Measurements from ENCODE around the gene TAGLN. TPM values are rescaled to one million over a fixed set of nuclear protein-coding genes. Genes with fewer than 3 reads are reported as not detected.

TAGLN gene
- total RNA-seq, 2 experiments from 2014 or later, result 2.0 to 2.5 TPM

DNA sequence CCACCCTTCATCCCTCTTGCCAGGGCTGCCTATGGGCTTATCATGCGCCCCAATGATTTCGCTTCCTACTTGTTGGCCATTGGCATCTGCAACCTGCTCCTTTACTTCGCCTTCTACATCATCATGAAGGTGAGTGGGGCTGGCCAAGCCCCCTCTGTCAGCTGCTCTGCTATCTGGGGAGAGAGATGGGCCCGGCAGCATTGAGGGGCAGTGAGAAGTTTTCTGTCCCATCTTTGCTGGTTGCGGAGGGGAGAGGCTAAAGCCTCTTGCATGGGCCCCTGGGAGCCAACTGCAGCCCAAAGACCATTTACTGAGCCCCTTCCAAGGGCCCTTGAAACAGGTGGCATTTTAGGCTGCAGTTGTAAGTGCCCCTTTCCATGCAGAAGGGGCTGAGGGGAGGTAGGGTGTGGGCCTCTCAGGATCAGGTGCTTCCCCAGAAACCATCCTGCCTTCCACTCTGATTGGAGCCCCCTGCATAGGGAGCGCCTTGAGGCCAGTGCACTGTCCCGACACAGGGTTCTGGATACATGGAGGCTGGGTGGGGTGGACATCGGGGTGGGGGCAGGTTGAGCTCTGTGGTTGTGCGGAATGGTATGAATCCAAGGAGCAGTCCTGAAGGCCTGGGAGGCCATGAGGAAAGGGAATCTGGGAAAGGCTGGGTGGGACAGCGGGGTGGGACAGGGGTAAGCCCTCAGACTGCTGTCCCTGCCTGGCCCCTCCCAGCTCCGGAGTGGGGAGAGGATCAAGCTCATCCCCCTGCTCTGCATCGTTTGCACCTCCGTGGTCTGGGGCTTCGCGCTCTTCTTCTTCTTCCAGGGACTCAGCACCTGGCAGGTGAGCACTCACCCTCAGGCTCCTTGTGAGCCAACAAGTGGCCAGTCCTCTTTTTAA lies 5.8 kb upstream of the TAGLN start:
- no peak for ATAC-seq
- Mint-ChIP-seq H3K4me3 (no peak overlapping the region), H3K4me1 (ENCODE audit: low read depth) (no peaks in the 10 kb centered on the region), H3K36me3 (ENCODE audit: low read depth) (no peaks in the 10 kb centered on the region), H3K27me3 (no peaks in the 10 kb centered on the region), H3K27ac (peak overlapping the region; percentile 38), H3K9me3 (no peaks in the 10 kb centered on the region)
- TF ChIP-seq, protein P1, sequence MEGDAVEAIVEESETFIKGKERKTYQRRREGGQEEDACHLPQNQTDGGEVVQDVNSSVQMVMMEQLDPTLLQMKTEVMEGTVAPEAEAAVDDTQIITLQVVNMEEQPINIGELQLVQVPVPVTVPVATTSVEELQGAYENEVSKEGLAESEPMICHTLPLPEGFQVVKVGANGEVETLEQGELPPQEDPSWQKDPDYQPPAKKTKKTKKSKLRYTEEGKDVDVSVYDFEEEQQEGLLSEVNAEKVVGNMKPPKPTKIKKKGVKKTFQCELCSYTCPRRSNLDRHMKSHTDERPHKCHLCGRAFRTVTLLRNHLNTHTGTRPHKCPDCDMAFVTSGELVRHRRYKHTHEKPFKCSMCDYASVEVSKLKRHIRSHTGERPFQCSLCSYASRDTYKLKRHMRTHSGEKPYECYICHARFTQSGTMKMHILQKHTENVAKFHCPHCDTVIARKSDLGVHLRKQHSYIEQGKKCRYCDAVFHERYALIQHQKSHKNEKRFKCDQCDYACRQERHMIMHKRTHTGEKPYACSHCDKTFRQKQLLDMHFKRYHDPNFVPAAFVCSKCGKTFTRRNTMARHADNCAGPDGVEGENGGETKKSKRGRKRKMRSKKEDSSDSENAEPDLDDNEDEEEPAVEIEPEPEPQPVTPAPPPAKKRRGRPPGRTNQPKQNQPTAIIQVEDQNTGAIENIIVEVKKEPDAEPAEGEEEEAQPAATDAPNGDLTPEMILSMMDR (IDR thresholded peaks at IDR 0.05), result no peak
- DNase-seq, result no peak
- intact Hi-C loops (cut with micrococcal nuclease), result no loop called here
- CTCF ChIA-PET, result interaction anchor here (0.6 to 1.2 kb wide), 3 partner anchors 12 to 88 kb away, joined by 3 to 4 read pairs (median 3); partner anchors contain the start of gene SIDT2
- POLR2A ChIA-PET, result interaction anchor here (0.9 to 1.4 kb wide), 2 partner anchors 18 to 21 kb away, joined by 4 to 5 read pairs; no protein-coding TSS in a partner anchor

- H3K4me1 Mint-ChIP-seq (ENCODE audit: low read depth), result no peaks in the 10 kb centered on the region
- DNase-seq (no peak), ATAC-seq (no peak)
- no peaks in the 10 kb centered on the region for H3K9me3 Mint-ChIP-seq
- ChIA-PET CTCF (interaction anchor here (0.6 to 1.2 kb wide), 4 partner anchors 13 to 89 kb away, joined by 3 to 4 read pairs (median 3); partner anchors contain the start of gene SIDT2), POLR2A (interaction anchor here (0.9 to 1.4 kb wide), 2 partner anchors 17 to 22 kb away, joined by 4 to 5 read pairs; no protein-coding TSS in a partner anchor)
- H3K27ac Mint-ChIP-seq, result no peak overlapping the region
- H3K36me3 Mint-ChIP-seq (ENCODE audit: low read depth), result no peaks in the 10 kb centered on the region
- H3K27me3 Mint-ChIP-seq, result no peaks in the 10 kb centered on the region
- intact Hi-C loops (cut with micrococcal nuclease), result no loop called here
- TF ChIP-seq, protein P1 (IDR thresholded peaks at IDR 0.05), result no peak
- no peak overlapping the region for H3K4me3 Mint-ChIP-seq
Observed at GRCh38 chr11:117194267-117194666, 4.9 kb upstream of the TAGLN start.

DNA sequence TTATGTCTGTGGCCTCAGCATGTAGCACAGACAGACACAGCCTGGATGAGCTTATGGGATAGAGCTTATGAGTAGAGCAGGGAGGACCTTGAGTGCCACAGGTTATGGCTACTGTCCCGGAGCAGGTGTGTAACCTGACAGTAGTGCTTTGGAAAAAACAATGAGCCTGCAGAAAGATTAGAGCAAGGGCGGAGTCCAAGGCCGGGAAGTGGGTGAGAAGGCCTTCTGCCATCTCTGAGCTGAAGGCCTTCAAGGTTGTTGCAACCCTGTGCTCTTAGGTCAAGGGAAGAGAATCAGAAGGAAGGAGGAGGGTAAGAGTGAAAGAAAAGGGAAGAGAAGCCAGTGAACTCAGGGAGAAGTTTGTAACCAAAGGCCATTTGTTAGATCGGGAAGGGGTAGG lies 3.9 kb upstream of the TAGLN start:
- Mint-ChIP-seq H3K9me3 (no peaks in the 10 kb centered on the region), H3K27ac (no peak overlapping the region), H3K27me3 (no peaks in the 10 kb centered on the region), H3K4me3 (no peak overlapping the region), H3K36me3 (ENCODE audit: low read depth) (no peaks in the 10 kb centered on the region), H3K4me1 (ENCODE audit: low read depth) (no peaks in the 10 kb centered on the region)
- ATAC-seq (no peak), DNase-seq (no peak)
- TF ChIP-seq, protein P1 (IDR thresholded peaks at IDR 0.05), result no peak
- CTCF ChIA-PET, result interaction anchor here (0.8 to 1.4 kb wide), 3 partner anchors 14 to 32 kb away, joined by 3 read pairs; no protein-coding TSS in a partner anchor
- POLR2A ChIA-PET, result interaction anchor here (0.8 to 1.4 kb wide), 2 partner anchors 16 to 17 kb away, joined by 3 to 4 read pairs; partner anchors contain the start of gene SIDT2
- intact Hi-C loops (cut with micrococcal nuclease), result no loop called here

GRCh38 chr11:117195761-117196160 lies 3.4 kb upstream of the TAGLN start:
- H3K27me3 Mint-ChIP-seq, result no peaks in the 10 kb centered on the region
- ATAC-seq (no peak), DNase-seq (no peak)
- H3K4me1 Mint-ChIP-seq (ENCODE audit: low read depth), result no peaks in the 10 kb centered on the region
- intact Hi-C loops (cut with micrococcal nuclease), result no loop called here
- no peaks in the 10 kb centered on the region for H3K9me3 Mint-ChIP-seq
- ChIA-PET CTCF (interaction anchor here (0.8 to 1.4 kb wide), 2 partner anchors 15 to 31 kb away, joined by 3 read pairs; no protein-coding TSS in a partner anchor), POLR2A (interaction anchor here (0.8 to 1.4 kb wide), 2 partner anchors 16 to 18 kb away, joined by 3 to 4 read pairs; partner anchors contain the start of gene SIDT2)
- no peak overlapping the region for H3K27ac Mint-ChIP-seq
- H3K36me3 Mint-ChIP-seq (ENCODE audit: low read depth), result no peaks in the 10 kb centered on the region
- no peak overlapping the region for H3K4me3 Mint-ChIP-seq
- TF ChIP-seq, protein P1 (IDR thresholded peaks at IDR 0.05), result no peak

Measured in activated CD8-positive, alpha-beta T cell treated with anti-CD3 and anti-CD28 coated beads for 36 hours (primary cell).